ENCODE data around the gene ACTN2.

Gene ACTN2

DNA sequence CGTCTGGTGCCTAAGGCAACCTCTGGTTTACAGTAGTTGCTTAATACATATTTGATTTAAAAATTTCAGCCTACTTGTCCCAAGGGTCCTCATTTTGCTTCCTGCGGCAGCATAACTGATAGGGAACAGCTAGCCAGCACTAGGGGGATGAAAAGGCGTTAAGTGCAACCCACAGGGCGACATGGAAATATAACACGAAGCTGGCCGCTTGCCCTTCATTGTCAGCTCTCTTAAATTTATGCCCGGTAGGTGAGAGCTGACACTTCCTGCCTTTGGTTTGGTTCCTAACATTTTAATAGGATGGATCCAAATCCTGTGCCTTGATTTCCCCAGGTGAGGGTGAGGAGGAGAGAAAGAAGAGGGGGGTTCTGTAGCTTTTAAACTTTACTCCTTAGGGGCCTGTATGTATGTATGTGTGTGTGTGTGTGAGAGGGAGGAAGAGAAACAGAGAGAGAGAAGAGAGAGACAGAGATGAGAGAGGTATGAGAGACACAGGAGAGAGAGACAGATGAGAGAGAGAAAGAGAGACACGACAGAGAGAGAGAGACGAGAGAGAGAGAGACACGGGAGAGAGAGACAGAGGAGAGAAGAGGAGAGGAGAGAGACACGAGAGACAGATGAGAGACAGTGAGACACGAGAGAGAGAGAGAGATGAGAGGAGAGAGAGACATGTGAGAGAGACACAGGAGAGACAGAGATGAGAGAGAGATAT lies 938 bp upstream of the ACTN2 start:
- Mint-ChIP-seq H3K36me3 (peaks cover 4% of the 10 kb centered on the region), H3K27me3 (peaks cover 38% of the 10 kb centered on the region), H3K4me1 (peaks cover 25% of the 10 kb centered on the region), H3K4me3 (peak overlapping the region; percentile 83), H3K9me3 (no peaks in the 10 kb centered on the region), H3K27ac (peak overlapping the region; percentile 87)

DNA sequence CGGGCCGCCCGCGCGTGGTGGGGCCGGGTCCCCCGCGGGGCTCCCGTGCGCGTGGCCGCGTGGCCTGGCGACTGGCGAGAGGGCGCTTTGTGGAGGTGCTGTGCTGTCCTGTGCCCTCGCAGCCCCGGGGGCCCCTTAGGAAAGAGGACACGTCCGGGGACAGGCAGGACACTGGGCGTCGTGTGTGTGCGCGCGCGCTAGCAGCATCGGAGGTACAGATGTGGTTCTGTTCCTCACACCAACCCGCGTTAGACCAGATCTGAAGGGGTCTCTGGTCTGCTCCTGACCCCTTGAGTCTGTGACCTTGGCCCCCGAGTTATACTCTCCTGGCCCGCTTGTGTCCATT lies 489 bp downstream of the ACTN2 start:
- Mint-ChIP-seq H3K27ac (no peak overlapping the region), H3K27me3 (peaks cover 40% of the 10 kb centered on the region), H3K4me1 (peaks cover 25% of the 10 kb centered on the region), H3K9me3 (no peaks in the 10 kb centered on the region), H3K4me3 (peak overlapping the region; percentile 69), H3K36me3 (peaks cover 4% of the 10 kb centered on the region)

DNA sequence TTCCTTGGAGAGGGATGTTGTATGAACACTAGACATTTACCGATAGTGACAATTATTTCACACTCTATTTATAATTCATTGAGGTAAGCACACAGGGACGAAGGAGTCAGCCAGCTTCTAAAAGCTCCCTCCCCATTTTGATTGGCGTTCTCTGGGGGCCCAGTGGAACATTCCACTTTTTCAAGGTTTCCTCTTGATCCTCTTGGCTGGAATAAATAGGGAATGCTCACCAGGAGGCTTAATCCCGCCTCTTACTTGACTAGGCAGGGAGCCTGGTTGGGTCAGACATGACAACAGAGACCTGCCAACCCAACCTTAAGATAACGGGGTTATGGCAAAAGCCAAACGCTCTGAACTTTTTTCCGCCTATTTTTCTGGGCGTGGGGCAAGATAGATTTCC lies 974 bp downstream of the ACTN2 start:
- H3K27me3 Mint-ChIP-seq, result peaks cover 45% of the 10 kb centered on the region

DNA sequence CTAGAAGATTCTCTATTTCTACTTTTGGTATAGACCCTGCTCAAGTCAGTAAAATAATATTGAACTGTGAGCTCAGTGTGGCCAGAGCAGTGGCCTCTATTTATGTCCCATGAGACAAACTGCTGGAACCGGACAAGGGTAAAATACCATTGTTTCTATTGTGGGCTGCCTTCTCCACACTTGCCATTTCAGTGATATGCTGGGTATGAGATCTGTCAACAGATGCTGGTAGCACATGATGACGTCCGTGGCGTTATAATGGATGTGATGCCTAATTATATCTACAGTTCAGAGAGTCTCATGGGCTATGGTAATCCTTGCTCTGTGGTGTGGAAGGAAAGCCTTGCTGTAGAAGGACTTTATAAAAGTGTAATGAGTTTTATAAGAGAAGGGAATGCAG lies 2.4 kb downstream of the ACTN2 start:
- Mint-ChIP-seq H3K4me1 (peaks cover 25% of the 10 kb centered on the region), H3K9me3 (no peaks in the 10 kb centered on the region), H3K27ac (no peak overlapping the region), H3K36me3 (peaks cover 4% of the 10 kb centered on the region), H3K27me3 (peaks cover 43% of the 10 kb centered on the region), H3K4me3 (no peak overlapping the region)

More for the DNA sequence above, 974 bp downstream of the ACTN2 start:
- H3K27ac Mint-ChIP-seq, result no peak overlapping the region
- H3K9me3 Mint-ChIP-seq, result no peaks in the 10 kb centered on the region
- peaks cover 25% of the 10 kb centered on the region for H3K4me1 Mint-ChIP-seq
- peaks cover 4% of the 10 kb centered on the region for H3K36me3 Mint-ChIP-seq
- H3K4me3 Mint-ChIP-seq, result peak overlapping the region; percentile 69

DNA sequence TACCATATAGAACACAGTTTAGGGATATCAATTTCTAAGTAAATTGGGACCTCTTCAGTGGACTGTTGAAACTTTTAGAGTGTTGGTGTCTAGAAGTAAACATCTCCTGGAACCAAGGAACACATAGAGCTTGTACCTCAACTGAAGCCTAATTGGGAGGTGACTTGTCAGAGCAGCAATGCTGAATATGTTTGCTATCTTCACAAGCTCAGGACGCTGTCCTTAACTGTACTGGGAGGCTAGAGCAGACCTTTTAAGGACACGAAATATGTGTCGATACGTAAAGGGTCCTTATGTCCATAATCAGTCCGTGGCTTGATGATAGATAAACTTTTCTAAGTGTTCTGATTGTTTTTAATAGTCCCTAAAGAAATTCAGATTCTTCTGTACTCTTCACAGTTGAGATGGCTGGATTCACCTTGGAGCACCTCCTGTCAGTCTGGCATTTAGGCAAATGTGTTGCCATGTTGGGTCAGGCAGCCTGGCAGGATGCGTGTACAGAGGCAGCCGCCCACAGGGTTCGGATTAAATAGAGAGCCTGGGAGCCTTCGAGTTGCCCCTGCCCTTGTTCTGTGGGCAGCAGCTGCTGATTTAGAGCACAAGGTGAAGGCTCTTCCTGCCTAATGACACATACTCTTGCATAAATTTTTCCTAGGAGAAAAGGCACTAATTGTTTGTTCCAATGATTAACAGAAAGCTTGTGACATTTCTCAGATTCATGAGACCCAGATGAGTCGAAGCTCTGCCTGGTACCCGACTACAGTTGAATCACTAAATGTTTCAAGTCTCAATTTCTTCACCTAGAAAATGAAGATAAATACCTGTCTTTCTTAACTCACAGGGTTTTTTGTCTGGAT lies 3.6 kb downstream of the ACTN2 start:
- H3K27ac Mint-ChIP-seq, result no peak overlapping the region
- H3K9me3 Mint-ChIP-seq, result no peaks in the 10 kb centered on the region
- peaks cover 4% of the 10 kb centered on the region for H3K36me3 Mint-ChIP-seq
- H3K27me3 Mint-ChIP-seq, result peaks cover 45% of the 10 kb centered on the region
- H3K4me1 Mint-ChIP-seq, result peaks cover 25% of the 10 kb centered on the region
- no peak overlapping the region for H3K4me3 Mint-ChIP-seq

DNA sequence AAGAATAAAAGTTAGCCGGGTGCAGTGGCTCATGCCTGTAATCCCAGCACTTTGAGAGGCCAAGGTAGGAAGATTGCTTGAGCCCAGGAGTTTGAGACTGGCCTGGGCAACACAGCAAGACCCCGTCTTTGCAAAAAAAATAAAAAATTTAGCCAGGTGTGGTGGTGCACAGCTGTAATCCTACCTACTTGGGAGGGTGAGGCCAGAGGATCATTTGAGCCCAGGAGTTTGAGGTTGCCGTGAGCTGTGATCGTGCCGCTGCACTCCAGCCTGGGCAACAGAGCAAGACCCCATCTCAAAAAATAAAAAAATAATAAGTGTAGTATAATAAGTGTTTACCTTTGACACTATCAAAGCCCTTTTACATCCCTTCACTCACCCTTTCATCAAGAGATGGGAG lies 5.0 kb downstream of the ACTN2 start:
- no peak overlapping the region for H3K27ac Mint-ChIP-seq
- H3K4me3 Mint-ChIP-seq, result no peak overlapping the region
- H3K4me1 Mint-ChIP-seq, result peaks cover 18% of the 10 kb centered on the region
- no peaks in the 10 kb centered on the region for H3K9me3 Mint-ChIP-seq
- H3K27me3 Mint-ChIP-seq, result peaks cover 39% of the 10 kb centered on the region
- peaks cover 1% of the 10 kb centered on the region for H3K36me3 Mint-ChIP-seq

DNA sequence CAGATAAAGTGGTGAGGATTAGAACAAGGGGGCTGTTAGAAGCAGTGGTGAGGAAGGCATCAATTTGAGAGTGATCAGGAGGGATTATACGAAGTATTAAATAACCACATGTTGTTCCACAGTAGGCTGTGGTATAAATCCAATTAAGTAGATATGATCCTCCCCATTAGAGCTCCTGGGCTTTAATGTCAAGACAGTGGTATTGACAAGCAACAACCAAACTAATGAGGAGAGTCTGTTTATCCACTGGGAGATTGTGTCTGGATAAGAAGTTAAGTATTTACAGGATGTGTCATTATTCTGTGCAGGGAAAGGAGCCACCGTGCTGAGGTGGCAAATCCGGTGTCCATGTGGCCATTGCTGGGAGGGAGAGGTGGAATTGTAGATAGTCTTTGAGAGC lies 5.8 kb downstream of the ACTN2 start:
- no peak overlapping the region for H3K4me3 Mint-ChIP-seq
- H3K27me3 Mint-ChIP-seq, result peaks cover 37% of the 10 kb centered on the region

DNA sequence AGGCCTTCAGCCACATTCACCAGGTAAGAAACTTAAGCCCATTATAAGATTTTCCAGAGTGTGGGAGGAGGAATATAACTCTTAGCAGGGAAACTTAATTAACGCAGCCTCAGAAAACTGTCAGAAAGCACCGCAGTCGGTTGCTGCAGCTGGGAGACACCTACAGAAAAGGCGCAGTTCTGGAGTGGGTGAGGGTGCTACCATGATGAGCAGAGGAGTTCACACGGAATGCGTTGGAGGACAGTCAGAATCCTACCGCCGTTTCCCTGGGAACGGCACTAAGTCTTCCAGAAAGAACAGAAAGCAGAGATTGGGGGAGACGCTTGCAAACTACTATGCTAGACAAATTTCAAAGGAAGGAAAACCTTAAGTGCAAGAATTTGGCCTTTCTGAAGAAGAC lies 6.4 kb downstream of the ACTN2 start:
- Mint-ChIP-seq H3K36me3 (peaks cover 1% of the 10 kb centered on the region), H3K27ac (no peak overlapping the region), H3K9me3 (no peaks in the 10 kb centered on the region), H3K27me3 (peaks cover 35% of the 10 kb centered on the region), H3K4me1 (peaks cover 9% of the 10 kb centered on the region), H3K4me3 (no peak overlapping the region)

More for the DNA sequence above, 5.8 kb downstream of the ACTN2 start:
- Mint-ChIP-seq H3K36me3 (peaks cover 1% of the 10 kb centered on the region), H3K9me3 (no peaks in the 10 kb centered on the region), H3K4me1 (peaks cover 15% of the 10 kb centered on the region), H3K27ac (no peak overlapping the region)

DNA sequence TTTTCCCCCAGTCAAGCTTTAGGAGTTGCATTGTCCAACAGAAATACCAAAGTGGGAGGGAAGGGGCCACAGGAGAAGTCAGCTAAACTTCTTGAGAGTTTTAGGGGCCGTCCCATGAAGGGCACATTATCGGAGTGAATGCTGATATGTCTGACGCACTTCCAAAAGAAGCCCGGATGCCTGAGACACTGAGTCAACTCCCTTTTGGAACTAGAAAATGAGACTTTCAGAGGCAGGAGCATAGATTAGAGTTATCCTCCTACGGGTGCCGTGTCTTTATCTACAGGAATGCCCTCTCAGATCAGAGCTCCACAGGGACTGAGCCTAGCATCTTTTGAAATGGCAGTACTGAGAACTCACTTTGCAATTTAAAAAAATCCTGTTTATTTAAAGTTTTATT lies 13.1 kb downstream of the ACTN2 start:
- Mint-ChIP-seq H3K9me3 (no peaks in the 10 kb centered on the region), H3K4me1 (no peaks in the 10 kb centered on the region), H3K27me3 (peaks cover 12% of the 10 kb centered on the region), H3K36me3 (no peaks in the 10 kb centered on the region), H3K27ac (no peak overlapping the region), H3K4me3 (no peak overlapping the region)

DNA sequence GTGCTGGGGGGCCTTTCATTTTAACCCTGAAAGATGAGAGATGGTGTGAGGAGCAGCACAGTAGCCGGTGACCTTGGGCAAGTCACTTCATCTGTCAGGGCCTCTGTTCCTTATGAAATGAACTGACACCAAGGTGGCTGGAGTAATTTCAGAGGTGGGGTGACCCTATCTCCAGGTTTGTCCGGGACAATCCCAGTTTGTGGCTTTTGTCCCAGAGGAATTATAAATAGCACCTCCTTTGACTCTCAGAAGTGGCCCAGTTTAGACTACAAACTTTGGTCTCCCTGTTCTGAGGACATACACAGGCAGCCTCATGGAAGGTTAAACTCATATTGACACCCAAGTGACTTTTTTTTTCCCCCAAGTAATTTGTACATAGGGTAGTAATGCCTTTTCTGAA lies 14.6 kb downstream of the ACTN2 start:
- Mint-ChIP-seq H3K27ac (no peak overlapping the region), H3K4me3 (no peak overlapping the region), H3K36me3 (no peaks in the 10 kb centered on the region), H3K9me3 (no peaks in the 10 kb centered on the region), H3K4me1 (no peaks in the 10 kb centered on the region), H3K27me3 (peaks cover 12% of the 10 kb centered on the region)

DNA sequence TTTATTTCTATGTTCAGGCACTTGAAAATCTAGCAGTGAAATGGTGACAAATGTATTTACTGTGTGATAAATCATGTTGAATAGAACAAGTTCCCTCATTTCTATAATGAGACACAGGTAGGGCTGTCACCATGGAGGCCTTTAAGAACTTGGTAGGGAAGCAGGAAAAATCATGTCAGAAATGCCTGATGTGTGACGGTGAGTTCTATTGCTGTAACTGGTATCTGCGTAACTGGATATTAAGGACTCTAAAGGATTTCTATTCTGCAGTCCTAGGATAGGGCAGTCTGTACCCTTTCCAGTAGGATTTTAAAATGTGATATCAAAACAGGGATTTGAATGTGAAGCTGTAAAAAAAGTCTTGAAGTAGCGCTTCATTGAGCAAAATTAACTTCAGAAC lies 15.5 kb downstream of the ACTN2 start:
- Mint-ChIP-seq H3K4me3 (no peak overlapping the region), H3K9me3 (no peaks in the 10 kb centered on the region), H3K36me3 (no peaks in the 10 kb centered on the region), H3K27ac (no peak overlapping the region), H3K27me3 (peaks cover 12% of the 10 kb centered on the region), H3K4me1 (no peaks in the 10 kb centered on the region)

DNA sequence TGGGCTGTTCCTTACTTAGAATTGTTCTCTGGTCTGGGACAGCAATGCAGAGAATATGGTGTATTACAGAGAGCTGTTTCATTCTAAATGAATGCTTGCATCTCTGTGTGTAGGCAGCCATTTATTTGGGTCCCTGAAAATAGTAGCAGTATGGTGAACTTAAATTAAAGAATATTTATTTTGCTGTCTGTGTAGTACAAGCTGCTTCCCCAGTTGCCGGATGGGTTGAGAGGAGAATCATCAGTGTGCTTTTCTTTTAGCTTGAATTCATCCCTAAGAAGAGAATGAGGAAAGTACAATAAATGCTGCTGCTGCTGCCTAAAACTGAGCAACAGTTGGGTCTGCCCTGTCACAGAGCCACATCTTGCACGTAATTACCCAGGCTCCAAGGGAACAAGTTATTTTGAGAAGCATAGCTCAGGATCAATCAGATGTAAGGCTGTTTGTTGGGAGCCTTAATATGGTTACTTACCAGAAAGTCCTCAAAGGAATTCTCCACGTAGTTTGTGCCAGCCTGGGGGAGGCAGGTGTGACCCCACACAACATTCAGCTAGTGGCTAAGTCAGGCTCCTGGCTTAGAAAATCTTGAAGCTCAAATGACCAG lies 16.6 kb downstream of the ACTN2 start:
- no peaks in the 10 kb centered on the region for H3K4me1 Mint-ChIP-seq
- H3K27me3 Mint-ChIP-seq, result peaks cover 10% of the 10 kb centered on the region
- H3K27ac Mint-ChIP-seq, result no peak overlapping the region
- H3K9me3 Mint-ChIP-seq, result no peaks in the 10 kb centered on the region
- H3K4me3 Mint-ChIP-seq, result no peak overlapping the region
- no peaks in the 10 kb centered on the region for H3K36me3 Mint-ChIP-seq

DNA sequence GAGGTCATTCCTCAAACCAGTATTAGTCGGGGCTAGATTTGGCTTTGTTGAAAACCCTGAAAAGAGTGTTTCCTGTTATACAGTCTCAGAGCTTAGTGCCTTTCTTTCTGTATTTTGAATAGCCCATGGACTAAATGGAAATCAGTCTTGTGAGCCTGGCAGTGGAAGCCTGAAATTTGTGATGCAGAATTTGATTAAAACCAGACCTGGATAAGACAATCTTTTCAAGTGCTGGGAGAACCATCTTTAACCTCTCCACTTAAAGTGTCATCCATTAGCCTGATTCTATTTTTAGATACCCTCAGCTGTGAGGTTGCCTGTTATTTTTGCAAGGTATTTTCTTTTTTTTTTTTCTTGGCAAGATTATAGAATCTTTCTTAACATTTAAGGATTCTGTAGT lies 19.5 kb downstream of the ACTN2 start:
- Mint-ChIP-seq H3K4me3 (no peak overlapping the region), H3K4me1 (no peaks in the 10 kb centered on the region), H3K27me3 (peaks cover 1% of the 10 kb centered on the region), H3K36me3 (no peaks in the 10 kb centered on the region), H3K27ac (no peak overlapping the region), H3K9me3 (no peaks in the 10 kb centered on the region)

DNA sequence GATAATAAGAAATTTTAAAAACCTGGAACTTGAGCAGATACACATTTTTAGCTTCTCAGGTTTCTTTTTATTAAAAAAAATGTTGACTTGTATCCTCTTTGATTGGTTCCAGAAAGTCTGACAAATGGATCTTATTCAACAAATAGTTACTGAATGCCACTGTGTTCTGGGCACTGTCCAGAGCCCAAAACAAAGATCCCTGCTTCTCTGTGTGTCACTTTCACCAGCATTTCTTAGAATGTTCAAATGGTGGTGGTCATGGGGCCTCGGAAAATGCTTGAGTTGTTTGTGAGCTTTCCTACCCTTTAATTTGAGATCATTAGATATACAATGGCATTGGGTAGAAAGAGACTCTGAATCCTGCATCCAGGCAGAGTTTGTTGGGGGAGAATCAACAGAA lies 19.9 kb downstream of the ACTN2 start:
- H3K4me1 Mint-ChIP-seq, result no peaks in the 10 kb centered on the region
- H3K9me3 Mint-ChIP-seq, result no peaks in the 10 kb centered on the region
- no peak overlapping the region for H3K4me3 Mint-ChIP-seq

DNA sequence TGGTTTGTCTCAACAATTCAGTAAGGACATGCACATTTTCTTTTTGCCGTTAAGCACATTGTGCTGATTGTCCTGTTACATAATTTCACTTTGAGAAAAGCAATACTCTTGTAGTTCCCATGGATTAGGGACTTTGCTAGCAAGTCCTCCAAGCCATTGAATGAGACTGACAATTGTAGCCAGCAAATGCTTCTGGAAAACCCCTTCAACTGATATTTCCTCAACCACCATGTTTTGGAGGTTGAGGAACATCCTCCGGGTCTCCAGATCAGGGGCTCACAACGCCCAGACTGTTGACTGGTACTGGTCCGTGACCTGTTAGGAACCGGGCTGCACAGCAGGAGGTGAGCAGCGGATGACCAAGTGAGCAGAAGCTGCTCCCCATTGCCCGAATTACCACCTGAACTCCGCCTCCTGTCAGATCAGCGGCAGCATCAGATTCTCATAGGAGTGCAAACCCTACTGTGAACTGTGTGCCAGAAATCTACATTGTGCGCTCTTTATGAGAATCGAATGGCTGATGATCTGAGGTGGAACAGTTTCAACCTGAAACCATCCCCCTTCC lies 24.1 kb downstream of the ACTN2 start:
- H3K27ac Mint-ChIP-seq, result no peak overlapping the region
- no peak overlapping the region for H3K4me3 Mint-ChIP-seq
- no peaks in the 10 kb centered on the region for H3K4me1 Mint-ChIP-seq
- H3K9me3 Mint-ChIP-seq, result no peaks in the 10 kb centered on the region
- peaks cover 8% of the 10 kb centered on the region for H3K27me3 Mint-ChIP-seq
- no peaks in the 10 kb centered on the region for H3K36me3 Mint-ChIP-seq

More for the DNA sequence above, 19.9 kb downstream of the ACTN2 start:
- Mint-ChIP-seq H3K36me3 (no peaks in the 10 kb centered on the region), H3K27ac (no peak overlapping the region), H3K27me3 (peaks cover 1% of the 10 kb centered on the region)

DNA sequence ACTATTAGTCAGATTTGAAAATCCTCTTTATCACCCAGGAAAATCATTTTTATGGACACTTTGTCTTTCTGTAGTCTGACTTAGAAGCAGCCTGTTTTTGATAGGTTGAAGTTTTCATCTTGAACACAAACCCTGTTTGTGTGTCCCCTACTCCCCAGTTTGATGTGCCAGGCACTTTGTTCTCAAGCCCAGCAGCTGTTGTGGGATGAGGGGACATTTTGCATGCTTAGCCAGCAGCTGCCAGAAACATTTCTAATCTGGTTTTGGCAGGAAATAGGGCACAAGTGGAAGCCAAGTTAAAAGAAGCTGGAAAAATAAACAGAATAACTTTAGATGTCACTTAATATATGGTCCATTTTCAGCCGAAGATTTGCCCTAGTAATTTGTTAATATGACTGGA lies 29.9 kb downstream of the ACTN2 start:
- no peak overlapping the region for H3K4me3 Mint-ChIP-seq
- H3K36me3 Mint-ChIP-seq, result no peaks in the 10 kb centered on the region
- no peaks in the 10 kb centered on the region for H3K4me1 Mint-ChIP-seq
- H3K27ac Mint-ChIP-seq, result no peak overlapping the region
- H3K9me3 Mint-ChIP-seq, result no peaks in the 10 kb centered on the region
- H3K27me3 Mint-ChIP-seq, result peaks cover 17% of the 10 kb centered on the region

Data from activated naive CD4-positive, alpha-beta T cell treated with anti-CD3 and anti-CD28 coated beads, Interleukin-2, amount 50 U/mL, for 24 hours (primary cell).